GM19351 (cell line): ENCODE measurements around the gene CCSER2.

ENCODE experiments used
- ATAC-seq: cut with Tn5 transposase; IDR thresholded peaks from one replicate; pipeline ENCODE4 v1.9.1; 2021; ENCODE audit warnings: mild to moderate bottlenecking, moderate library complexity; ENCODE audit not compliant: unreplicated experiment

The CCSER2 gene

DNA sequence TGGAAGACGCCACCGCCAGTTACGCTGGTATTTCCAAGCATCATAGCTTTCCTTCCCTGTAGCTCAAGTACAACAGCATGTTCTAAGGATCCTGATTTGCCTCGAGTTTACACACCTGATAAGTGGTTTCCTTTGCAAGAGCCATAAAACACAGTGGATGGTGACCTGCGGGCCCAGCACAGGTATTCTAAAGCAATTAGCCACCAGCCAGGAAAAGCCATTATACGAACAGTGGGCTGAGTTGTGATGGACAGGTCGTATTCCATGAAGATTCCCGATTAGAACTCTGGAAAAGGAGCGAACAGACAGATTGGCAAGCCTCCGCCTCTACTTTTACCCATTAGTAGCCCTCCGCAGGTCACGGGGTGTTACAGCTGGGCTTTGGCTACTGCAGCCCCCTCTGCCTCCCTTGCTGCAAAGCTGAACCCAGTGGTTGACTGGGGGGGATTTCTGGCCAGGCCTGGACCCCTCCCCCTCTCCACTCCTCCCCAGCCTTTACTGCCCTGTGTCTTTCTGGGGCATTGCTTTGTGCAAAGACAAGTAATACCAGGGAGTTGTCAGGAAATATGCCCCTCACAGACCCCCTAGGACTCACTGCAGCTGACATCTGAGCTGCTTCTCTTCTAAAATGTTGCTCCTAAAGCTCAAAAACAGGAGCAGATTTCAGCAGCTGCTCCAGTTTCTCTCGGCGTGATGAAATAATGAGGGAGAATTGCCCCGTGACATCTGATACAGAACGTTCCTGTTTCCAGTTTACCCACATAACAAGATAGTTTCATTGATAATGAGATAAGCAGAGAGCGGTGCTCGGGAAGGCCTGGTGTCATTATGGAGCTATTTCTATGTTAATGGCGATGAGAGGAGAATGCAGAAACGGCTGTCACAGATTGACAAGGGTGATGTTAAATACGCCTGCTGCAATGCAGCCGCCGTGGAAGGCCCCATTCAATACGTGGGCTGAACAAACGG, 214.4 kb downstream of the CCSER2 start:
- no peak for ATAC-seq

DNA sequence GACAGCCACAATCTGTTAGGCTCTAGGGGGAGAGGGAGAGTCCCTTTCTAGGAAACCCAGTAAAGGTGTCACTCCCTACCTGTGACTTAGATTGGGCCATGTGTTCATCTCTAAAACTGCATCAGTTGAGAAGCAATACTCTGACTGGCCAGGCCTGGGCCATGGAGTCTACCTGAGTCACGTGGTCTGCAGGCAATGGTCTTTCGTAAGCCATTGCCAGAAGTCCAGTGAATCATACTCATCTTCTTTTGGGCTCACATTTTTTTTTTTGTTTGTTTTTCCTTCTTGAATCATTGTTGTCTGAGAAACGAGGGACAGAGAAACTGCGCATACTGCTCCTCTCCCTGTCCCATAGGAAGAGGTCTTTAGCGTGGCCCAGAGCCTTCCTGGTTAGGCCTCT, 215.6 kb downstream of the CCSER2 start:
- ATAC-seq, result no peak

DNA sequence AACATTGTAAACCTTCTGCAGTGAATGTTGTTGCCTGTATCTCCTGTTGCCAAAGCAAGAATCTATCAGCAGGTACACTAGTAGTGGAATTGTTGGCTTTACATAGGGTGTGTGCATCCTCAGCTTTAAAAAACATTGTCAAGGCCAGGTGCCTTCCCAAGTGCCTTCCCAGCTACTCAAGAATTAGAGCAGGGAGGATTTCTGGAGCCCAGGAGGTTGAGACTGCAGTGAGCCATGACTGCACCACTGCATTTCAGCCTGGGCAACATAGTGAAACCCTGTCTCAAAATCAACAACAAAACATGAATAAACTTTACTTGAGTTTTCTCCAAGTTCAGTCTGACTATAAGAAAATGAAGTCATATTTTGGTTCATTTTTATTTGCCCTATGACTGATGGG, 217.3 kb downstream of the CCSER2 start:
- no peak for ATAC-seq

DNA sequence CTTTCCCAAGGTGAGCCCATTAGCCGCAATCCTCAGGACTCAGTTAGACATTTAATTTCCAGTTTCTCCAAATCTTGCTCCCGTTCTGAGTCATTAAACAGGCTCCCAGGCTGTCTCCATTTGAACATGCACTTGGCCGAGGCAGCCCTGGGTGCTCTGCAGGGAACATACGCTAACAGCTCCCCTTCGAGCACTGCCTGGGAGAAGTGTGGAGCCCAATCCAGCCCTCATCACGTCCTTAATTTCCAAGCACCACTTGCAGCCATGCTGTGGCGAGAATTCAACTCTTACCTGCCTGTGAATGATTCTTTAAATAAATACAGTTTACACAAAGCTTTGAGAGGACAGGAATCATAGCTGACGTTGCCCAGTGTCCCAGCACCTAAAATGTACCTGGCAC, 218.2 kb downstream of the CCSER2 start:
- ATAC-seq, result no peak

DNA sequence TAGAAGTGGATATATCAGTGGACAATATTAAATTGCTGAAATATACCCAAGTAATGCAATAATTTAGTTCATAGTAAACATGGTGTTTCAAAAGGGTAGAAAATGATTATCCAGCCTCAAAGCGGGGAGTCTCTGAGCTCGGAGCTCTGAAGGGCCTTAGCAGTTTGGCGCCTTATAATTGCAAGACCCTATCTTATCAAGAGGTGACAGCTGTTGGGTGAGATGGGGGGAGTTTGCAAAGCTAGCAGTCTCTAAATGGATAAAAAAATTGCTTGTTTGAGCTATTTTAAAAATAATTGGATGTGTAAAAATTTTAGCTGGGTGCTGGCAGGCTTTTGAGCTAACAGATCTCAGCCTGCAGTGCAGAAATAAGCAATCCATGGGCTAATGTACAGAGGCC, 219.2 kb downstream of the CCSER2 start:
- no peak for ATAC-seq

DNA sequence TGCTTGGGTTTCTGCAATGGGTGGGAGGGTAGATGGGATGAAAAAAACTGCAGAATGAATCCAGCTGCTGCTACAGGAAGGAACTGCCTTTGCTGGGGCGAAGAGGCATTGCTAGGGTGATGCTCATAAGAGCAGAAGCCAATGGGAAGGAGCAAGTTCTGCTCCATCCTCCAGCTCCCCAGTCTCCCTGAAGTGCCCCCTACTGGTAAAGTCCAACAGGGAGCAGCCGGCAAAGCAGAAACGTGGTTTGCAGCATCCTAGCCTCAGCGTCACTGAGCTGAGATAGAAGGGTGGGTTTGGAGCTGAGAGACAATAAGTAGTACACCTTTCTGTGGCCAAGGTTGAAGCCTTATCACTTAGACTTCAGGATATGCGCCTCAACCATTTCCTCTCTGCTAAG, 220.5 kb downstream of the CCSER2 start:
- no peak for ATAC-seq

DNA sequence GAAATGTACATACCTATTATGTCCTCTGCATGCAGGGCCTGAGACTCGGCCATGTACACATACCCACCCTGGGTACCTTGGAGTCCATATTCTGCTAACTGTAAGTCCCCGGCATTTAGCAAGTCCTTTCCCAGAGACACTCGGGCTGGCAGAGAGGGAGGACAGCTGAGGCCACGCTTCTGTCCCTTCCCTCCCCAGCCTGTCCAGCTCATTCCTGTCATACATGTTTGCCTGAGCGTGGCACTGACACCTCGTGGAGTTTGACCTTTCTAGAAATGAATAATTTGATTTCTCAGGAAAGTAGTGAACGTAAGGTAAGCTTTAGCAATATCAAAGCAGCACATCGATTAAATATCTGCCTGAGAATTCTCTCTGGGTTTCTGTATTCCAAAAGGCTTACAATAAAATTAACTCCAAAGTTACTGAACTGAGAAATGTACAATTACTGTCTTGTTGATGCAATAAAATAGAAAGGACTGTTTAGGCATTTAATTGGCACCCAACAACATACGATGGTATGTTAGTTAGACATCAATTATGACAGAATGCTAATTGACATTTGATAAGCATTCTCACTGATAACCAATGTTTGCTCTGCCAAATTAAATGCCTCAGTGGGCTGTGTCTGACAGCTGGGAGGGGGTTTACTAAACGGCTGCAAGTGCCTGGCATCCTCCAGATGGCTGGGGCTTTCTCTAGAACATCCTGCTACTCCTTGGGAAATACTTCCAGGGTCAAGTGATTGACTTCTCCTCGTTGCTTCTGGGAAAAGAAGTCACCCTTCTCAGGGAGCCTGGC, 221.2 kb downstream of the CCSER2 start:
- ATAC-seq, result no peak

DNA sequence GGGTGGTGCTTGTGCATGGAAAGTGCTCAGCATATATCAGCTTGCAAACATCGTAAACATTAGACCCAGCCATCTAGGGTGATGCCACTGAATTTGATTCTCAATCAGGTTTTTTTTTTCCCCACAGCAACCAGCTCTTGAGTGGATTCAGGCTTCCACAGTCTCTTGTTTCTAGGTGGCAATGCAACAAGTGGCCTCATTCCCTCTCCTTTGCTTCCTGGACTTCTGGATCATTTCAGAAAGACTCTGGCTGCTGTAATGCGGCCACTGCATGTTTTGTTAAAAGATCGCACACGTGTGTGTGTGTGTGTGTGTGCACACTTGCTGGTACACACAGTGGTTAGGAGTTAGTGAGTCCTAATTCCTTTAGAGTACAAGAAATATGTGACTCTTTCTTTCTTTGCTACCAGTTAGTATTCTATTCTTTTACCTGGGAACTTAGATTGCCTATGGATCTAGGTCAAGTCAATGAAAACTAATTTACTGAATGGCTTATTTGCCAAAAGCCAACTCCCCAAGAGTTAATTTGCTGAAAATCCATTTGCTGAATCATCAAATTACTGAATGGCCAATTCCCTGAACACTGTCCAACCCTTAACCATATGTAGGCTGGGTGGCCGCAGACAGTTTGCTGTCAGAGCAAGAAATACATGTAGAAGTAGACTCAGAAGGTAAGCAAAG, 222.5 kb downstream of the CCSER2 start:
- no peak for ATAC-seq

DNA sequence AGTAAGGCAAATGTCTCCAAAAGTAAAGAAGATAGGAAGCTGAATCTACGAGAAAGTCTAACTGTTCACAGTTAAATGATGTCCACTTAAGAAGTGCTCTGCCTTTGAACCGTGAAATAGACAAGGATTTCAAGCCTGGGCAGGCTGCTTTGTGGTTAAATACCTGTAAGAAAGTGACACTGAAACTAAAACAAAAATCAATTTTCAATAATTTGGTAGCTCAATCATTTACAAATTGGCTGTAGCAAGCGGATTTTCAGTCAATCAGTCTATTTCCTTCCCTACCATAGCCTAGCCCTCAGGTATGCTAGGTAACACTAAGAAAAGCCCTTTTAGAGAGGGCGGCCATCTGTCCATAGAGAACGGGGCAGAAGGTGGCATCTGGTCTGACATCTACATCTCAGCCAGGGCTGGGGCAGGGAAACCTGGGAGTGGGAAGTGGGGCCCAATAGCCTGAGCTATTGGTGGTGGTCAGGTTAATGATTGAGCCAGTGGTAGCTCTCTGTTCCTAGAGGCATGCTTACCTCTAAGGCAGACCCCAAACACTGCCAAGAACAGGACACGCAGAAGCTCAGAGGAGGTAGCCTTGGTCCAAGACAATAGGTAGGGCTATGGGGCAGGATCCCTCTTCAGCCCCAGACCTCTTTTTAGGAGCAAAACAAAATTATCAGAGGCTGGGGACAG, 223.2 kb downstream of the CCSER2 start:
- ATAC-seq, result no peak

DNA sequence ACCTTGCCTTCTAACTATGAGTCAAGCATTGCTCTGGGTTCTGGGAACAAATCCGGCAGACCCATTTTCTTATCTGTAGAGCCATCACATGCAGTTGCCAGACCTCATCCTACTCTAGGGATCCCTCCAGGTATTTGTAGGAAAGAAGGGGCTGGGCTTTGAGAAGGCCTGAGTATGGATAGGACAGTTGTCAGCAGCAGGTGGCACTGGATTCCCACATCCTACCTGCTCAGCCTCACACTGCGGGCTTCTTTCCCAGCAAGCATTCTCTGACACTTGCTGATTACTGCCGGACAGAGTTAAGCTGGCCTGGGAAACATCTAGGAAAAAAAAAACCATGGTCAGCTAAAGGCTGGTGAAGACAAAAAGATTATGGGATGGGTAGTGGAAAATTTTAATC, 224.1 kb downstream of the CCSER2 start:
- ATAC-seq, result no peak

DNA sequence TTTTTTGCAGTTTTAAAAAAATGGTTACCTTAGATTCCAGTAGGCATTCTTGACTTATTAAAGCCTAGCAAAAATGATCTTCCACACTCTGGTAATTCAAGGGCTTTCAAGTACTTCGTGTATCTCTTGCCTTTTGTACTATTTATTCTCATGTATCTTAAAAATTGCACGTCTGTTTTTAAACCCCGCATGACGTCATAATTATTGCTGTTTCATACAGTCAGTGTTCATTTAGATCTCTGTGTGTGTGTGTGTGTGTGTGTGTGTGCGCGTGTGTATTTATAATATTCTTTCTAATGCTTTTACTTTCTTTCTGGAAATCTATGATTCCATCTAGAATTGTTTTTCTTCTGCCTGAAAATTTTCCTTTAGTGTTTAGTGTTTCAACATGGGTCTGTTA, 234.2 kb downstream of the CCSER2 start:
- no peak for ATAC-seq

DNA sequence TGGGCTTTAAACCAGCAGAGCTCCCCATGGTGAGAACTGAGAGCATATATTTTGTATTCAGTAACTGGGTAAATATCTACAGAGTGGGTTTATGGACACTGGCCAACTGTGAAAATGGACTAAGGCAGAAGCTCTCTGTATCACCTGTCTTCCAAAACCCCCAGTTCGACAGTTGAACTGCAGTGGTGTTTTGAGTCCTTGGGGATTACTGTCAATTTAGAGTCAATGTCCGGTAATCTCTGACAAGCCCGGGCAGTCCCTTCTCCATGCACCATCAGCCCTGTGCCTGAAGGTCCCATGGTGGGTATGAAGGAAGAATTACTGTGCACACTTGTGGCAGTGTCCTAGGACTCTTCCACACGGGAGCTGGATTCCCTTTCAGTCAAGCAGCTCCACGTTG, 235.0 kb downstream of the CCSER2 start:
- peak; percentile 63 for ATAC-seq

DNA sequence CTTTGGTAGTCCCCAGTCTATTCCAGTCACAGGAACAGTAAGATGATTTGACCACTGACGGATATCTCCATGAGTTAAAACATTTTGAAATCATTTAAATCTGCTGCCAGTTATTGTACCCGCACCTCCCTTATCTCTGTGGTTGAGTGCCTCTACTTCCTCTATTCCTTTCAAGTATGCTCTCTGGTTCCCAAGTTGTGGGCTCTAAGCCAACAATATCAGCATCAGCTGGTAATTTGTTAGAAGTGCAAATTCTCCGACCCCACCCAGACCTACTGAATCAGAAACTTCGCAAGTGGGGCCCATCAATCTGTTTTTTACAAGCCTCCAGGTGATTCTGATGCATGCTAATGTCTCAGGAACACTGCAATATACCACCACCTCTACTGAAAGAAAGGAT, 235.5 kb downstream of the CCSER2 start:
- ATAC-seq, result peak; percentile 53

DNA sequence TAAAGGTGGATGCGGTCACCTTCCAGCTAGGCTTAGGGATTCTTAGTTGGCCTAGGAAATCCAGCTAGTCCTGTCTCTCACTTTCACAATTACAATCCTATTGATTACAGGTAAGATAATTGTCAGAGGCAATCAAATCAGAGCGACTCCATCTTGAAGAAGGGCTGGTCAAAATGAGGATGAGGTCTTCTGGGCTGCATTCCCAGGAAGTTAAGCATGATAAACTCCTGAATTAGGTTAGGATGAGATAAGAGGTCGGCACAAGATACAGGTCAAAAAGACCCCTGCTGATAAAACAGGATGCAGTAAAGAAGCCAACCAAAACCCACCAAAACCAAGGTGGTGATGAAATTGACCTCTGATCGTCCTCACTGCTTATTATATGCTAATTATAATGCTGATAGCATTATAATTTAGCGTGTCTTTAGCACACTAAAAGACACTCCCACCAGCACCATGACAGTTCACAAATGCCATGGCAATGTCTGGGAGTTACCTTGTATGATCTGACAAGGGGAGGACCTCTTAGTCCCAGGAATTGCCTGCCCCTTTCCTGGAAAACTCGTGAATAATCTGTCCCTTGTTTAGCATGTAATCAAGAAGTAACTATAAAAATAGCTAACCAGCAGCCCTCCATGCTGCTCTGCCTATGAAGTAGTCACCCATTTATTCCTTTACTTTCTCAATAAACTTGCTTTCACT, 237.6 kb downstream of the CCSER2 start:
- no peak for ATAC-seq

DNA sequence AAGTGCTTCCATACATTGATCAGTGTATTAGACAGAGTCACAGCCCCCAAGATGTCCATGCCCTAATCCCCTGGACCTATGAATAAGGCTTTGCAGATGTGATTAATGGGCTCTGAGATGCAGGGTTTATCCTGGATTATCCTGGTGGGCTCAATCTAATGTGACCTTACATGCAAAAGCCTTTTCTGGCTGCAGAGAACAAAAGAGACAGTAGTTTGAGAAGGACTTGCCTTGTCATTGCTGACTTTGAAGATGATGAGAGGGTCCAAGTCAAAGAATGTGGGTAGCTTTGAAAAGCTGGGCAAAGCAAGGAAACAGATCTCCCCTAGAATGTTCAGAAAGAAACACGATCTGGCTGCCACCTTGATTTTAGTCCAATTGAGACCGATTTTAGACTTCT, 238.7 kb downstream of the CCSER2 start:
- ATAC-seq, result no peak
